Activated effector memory CD4-positive, alpha-beta T cell treated with Interleukin-2 at 50 U/mL for 16 hours (primary cell): ENCODE results near the gene EFHC2.
"Not testable (repeated sequence)": the region's sequence is repeated elsewhere in the genome, so short reads cannot be mapped to it uniquely, and the experiment has no call there.

Experiments used
- DNase-seq: peaks from one replicate; pipeline ENCODE4 v3.0.0-alpha.2; 2020

Gene EFHC2

DNA sequence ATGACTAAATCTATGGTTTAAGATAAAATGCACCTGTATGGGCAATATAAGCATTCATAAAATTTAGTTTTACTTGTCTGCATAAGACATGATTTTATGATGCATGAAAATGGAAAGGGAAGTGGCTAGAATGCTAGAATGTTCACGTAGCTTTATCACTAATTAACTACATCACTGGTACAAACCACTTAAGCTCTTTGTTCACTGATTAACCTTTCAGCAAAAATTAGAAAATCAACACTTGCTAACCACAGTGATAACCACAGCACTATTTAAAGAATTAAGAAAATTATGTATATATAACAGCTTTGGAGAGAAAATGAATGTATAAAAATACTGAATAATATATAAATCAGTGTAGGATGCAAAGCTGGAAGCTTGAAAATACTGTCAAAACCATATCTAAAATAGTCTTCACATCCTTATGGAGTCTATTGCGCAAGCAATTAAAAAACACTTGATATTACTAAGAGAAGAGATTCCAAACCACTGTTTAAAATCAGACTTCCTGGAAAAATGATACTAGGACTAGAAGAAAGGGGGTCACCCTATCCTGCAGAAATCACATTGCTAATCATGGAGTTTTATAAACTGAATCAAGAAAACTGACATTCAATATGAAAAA, 51.9 kb downstream of the EFHC2 start:
- no peak for DNase-seq

DNA sequence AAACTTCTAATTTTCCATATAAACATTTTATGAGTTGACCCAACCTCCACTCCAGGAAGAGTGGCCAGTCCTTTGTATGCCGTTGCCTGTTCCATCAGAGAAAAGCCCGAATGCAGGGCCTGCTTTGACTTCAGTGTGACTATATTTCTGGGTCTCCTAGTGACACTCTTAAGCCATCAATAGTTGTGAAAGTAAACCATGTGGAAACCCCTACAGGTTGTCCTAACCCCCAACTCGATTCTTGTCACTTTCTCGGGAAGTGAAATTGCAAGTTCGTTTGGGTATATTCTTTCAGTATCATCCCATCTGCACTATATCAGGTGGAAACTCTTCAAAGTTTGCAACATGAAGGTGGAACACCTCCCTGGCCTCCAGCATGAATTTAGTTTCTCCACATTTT, 52.8 kb downstream of the EFHC2 start:
- DNase-seq: no peak

DNA sequence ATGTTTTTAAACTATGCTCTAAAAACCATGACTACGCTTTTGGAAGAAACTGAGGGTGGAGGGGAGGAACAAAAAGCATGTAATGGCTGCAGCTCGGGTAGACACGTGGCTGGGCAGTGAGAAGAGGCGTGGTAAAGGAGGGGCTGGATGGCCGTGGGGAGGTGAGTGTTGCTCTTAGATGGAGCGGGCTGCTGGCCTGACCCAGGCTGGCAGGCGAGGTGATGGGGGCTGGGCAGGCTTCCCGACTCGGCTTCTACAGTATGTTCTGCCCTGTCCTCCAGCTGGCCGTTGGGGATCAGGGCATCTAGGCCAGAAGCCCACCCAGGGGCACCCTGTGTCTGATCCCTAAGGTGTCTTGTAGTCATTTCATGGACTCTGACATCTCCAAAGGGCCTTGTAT, 60.7 kb downstream of the EFHC2 start:
- no peak for DNase-seq

DNA sequence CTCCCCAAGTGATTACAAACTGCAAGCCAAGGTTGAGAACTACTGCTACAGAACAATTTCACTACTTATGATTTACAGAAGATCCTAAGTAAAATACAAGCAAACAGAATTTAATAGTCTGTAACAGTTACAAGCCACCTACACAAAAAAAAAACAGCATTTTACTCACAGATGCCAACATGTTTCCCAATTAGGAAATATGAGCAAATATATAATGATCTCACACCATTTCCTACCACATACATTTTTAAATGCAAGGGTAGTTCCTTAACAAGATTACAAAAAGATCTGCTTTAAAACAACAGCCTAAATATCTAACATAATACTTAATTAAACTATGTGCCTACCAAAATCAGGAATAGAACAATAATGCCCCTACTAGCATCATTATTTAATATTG, 63.4 kb downstream of the EFHC2 start:
- DNase-seq: no peak

DNA sequence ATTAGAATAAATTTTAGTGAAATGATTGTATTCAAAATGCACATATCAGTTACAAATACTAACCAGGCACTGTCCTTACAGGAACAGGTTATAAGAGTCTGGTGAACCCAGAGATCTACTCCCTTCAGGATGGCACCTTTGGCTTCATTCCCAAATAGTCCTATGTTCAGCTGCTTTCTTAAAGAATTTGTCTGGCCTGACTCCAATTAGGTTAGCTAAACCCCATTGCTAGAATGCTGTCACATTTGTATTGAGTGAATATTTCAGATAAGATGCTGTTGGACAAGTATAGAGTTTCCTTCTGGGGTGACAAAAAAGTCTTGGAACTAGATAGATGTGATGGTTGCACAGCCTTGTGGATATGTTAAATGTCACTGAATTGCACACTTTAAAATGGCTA, 69.4 kb downstream of the EFHC2 start:
- DNase-seq: no peak

DNA sequence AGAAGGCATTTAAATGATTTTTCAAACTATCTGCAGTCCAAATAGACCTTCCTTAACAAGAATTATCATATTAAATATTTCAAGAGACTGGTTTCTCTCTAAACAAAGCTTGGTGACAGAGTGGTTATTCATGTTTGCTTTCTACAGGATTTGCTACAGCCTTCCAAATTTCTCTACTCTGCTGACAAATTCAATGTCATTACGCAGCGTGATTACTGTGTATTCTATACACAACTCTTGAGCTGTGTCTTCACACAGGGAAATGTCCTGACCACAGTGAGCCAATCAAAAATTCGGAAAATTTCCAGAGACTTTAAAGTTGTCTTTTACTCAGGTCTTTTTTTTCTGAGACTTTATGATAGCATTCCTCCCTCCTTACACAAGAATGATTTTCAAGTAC, 75.6 kb downstream of the EFHC2 start:
- no peak for DNase-seq

DNA sequence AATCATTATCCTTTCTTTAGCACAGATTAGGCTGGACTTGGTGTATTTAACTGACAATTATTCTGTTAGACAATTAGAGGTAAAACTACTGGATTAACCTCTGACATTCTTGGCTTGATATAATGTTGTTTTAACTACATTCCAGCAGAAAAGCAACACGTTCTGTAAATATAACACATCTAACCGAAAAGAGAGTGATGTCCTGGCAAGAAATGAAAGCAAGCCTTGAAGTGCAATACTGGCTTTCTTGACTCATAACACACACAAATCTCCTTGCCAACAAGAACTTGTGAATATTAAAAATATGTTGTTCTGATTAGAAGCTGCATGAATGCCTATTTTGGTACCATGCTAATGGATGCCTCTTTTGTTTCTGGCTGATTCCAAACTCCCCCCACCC, 76.4 kb downstream of the EFHC2 start:
- DNase-seq: no peak

DNA sequence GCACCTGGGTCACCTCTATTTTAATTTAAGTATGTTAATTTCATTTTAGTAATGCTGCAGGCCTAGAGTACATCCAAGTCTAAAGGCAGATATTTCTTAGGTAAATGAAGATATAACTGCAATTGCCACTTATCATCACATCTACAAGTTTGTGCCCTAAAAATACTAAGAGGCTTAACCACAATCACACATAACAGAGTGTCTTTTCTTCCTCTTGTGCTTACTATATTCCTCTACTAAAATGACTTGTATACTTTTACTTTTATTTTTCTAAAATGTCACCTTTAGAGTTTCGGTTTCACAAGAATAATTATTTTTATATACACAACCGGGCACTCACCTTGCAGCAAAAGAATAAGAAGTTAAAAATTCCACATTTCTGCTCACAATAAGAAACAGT, 77.9 kb downstream of the EFHC2 start:
- DNase-seq: no peak

DNA sequence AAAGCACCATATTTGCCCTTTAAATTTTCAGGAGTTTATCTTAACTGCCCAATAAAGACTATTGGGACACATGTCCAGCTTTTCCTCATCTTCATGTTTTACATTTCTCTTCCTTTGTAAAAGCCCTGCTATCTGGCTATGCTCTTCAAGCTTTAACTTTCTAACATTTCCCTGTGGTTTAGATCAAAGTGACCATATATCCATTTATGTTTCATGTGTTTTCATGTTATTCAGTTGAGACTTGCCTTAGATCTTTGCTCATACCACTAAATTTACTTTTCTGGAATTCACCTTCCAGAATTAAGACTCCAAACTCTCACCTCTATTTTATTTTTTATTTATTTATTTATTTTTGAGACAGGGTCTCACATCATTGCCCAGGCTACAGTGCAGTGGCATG, 78.5 kb downstream of the EFHC2 start:
- DNase-seq: no peak

DNA sequence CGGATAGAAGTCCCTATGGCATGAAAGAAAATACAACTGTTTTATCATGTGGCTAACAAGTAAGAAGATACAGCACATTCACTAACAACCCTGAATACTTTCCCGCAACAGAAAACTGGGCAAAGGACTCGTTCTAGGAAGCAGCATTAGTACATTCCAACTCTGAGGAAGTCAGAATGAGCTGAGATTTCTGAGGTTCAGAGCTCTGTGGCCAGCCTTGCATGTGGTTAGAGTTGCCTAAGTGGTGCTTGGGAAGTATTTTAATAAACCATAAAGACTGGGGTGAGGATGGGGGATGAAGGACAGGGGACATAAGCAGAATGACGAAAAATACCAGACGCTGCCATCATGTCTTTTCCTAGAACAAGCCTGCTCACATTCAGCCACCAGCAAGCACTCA, 82.2 kb downstream of the EFHC2 start:
- DNase-seq: no peak

DNA sequence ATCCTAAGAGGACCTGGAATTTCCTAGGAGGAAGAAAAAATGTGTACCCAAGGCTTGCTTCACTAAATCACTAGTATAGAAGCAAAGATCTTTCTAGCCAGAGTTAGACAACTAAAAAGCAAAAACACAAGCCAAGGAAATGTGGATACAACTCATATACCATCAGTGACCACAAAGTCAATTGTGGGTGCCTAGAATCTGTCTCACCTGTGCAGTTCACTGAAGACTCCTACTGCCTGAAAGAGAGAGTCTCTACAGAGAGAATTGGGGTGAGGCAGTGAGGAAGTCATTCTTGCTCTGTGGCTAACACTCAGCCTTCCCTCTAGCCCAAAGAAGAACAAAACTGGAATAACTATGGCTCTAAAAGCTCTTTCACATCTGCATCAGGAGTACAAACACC, 82.9 kb downstream of the EFHC2 start:
- DNase-seq: no peak

DNA sequence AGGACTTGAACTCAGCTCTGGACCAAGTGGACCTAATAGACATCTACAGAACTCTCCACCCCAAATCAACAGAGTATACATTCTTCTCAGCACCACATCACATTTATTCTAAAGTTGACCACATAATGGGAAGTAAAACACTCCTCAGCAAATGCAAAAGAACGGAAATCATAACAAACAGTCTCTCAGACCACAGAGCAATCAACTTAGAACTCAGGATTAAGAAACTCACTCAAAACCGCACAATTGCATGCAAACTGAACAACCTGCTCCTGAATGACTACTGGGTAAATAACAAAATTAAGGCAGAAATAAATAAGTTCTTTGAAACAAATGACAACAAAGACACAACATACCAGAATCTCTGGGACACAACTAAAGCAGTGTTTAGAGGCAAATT, 87.7 kb downstream of the EFHC2 start:
- not testable (repeated sequence) for DNase-seq

DNA sequence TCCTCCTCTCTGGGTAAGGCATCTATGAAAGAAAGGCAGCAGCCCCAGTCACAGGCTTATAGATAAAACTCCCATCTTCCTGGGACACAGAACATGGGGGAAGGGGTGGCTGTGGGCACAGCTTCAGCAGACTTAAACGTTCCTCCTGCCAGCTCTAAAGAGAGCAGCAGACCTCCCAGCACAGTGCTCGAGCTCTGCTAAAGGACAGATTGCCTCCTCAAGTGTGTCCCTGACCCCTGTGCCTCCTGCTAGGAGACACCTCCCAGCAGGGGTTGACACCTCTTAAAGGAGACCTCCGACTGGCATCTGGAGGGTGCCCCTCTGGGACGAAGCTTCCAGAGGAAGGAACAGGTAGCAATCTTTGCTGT, 89.9 kb downstream of the EFHC2 start:
- no peak for DNase-seq

DNA sequence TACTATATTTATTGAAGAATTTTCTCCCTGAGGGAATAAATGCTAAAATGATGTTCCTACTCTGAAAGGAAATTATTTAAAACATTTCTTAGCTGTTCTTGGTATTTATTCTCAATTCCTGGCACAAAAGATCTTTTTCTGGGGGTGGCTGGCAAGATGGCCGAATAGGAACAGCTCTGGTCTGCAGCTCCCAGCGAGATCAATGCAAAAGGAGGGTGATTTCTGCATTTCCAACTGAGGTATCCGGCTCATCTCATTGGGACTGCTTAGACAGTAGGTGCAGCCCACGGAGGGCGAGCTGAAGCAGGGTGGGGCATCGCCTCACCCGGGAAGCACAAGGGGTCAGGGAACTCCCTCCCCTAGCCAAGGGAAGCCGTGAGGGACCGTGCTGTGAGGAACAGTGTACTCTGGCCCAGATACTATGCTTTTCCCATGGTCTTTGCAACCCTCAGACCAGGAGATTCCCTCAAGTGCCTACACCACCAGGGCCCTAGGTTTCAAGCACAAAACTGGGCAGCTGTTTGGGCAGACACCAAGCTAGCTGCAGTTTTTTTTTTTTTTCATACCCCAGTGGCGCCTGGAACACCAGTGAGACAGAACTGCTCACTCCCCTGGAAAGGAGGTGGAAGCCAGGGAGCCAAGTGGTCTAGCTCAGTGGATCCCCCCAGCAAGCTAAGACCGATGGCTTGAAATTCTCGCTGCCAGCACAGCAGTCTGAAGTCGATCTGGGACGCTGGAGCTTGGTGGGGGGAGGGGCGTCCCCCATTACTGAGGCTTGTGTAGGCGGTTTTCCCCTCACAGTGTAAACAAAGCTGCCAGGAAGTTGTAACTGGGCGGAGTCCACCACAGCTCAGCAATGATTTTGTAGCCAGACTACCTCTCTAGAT, 90.5 kb downstream of the EFHC2 start:
- peak; percentile 59 for DNase-seq

DNA sequence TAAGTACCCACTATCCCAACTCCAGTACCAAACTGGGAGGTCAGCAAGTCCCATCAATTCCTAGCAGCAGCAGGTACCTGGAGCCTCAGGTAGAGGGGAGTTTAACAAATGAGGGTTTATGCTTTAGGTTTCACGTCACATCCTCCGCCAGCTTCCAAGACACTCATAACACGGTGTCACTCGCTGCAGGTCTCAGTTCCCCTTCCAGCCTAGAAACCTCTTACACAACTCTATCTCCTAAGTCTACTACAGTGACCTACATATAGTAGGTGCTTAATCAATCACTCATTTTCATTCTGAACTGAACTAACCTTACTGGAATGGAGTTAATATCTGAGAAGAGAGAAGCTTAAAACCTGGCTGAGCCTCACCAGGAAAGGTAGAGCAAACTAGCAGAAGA, 96.0 kb downstream of the EFHC2 start:
- DNase-seq: no peak

DNA sequence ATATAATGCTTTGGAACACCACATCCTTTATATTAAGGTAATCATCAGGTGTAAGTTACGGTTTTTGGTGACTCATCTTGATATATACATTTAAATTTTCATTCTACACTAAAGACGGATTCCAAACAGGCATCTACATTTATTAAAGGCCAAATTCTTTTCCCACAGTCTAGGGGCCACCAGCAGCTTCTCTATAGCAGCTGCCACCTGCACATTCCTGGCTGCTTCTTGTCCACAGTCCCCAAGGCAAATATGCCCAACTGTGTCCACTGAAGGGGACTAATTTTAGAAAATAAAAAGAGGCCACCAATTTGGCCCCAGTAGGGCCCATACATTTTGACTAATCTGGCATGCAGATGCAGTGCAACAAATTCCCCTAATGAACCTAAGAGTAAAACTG, 96.6 kb downstream of the EFHC2 start:
- DNase-seq: no peak

DNA sequence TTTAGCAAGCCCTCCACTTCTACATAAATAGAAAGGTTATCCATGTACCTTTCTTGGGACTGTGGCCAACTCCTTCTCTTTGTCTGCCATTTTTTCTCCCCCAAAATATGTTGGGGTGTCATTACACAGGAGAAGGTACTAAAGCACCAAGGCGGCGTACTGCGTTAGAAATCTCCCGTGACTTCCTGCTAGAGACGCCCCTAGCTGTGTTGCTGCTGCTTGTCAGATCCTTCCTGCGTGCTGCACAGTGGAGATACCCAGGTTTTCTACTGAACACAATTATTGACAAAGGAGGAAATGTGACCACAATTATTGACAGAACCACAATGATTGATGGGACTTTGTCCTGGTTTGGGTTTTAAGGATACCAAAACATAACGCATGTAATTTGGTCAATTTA, 97.7 kb downstream of the EFHC2 start:
- DNase-seq: peak; percentile 13

DNA sequence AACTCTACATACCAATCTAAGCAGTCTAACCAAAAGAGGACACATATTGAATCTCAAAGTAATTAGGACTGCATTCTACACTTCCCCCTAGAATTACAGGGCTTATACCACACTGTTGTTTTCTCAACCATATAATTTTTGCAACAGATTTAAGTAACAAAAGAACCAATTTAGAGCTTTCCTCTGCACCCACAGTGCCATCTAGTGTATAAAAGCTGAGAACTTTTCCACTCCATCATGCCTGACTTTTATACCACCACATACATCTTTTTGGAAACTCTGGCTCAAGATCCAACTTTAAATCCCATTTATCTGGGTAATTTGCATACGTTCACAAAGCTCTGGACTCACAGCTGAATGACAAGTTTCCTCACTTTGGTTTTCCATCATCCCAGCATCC, 99.5 kb downstream of the EFHC2 start:
- no peak for DNase-seq

DNA sequence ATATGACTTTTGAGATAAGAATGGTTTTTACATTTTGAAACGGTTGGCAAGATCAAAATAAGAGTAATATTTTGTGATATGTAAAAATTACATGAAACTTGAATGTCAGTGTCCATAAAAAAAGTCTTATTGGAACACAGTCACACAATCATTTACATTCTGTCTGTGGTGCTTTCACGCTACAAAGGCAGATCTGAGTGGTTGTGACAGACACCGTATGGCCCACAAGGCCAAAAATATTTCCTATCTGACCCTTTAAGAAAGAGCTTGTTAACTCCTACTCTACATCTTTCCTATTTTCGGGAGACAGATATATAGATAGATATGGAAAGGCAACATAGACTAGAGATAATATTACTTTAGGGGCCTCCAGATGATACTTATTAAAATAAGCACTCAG, 101.9 kb downstream of the EFHC2 start:
- no peak for DNase-seq

DNA sequence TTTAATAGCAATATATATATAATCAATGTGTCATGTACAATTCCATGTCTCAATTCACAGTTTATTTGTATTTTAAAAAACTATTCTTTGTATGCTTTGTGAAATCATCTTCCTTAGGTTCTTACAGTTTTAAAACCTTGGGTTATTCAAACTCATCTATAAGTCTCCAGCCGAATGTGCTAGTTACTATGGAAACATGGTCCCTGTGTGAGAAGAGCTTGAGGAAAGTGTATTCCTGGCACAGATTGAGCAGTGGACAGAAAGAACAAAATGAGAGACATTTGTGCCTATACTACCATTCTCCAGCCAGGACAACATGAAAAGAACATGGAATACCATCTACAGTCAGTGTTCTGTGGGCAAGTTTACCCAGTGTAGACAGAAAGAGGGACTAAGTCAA, 103.4 kb downstream of the EFHC2 start:
- no peak for DNase-seq

DNA sequence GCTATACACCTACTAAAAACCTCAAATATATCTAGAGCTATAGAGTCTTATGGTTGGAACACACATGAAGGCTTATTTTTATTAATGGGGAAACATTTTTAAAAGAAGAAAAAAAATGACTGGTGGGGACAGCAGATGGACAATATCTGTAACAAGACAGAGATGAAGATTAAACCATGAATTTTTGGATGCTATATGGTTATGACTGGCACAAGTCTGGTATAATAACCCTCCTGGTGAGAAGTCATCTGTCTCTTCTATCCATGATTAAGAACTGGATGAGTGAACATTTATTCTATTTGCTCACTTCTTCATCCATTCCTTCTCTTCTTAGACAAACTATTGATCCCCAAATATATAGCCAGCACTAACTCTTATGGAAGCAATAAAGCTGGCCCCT, 104.4 kb downstream of the EFHC2 start:
- DNase-seq: no peak

DNA sequence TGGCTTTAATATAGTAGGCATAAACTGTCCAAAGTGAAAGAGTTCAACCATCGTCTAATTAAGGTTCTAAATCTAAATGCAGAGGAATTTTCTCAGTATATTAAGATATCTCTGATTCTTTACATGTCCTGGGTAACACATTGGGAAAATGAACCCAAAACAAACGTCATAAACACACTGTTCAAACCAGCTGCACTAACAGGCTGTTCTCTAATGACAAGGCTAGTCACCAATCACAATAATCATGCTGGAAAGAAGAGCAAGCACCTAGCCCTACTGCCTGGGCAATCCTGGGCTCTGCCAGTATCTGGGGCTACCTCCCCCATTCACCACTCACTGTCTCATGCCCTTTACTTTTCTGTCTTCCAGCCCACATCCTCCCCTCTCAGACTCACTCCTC, 107.9 kb downstream of the EFHC2 start:
- no peak for DNase-seq

DNA sequence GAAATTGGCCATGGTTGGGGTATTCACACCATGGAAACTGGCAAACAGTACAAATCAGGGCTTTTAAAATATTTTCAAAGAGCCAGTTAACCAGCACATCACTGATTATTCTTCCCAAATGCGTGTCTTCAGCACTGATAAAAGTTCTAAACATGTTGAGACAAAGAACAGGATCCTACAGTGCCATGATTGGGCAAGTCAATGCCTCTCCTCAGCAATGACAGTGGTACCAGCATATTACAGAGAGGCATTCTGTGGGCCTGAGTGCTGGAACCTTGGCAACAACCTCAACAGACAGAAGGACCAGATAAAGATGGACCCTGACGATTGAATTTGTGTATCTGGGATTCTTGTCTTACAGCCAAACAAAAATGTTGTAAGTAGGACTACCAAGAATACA, 108.9 kb downstream of the EFHC2 start:
- DNase-seq: no peak

DNA sequence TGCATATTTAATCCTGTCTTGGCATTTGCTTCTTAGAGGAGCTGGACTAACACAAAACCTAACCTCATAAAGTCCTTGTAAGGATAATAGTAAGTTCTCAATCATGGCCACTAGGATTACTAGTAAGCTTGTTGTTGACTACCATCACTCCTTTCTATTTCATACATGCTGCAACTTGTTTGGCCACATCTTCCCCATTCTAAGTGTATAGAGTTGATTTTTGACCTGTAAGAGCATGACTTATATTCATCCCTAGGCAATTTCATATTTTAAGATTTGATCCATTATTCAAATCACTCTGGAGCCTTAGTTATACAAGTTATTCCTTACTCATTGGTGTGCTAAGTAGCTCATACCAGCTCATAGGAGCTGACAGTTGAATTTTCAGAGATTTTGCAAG, 109.4 kb downstream of the EFHC2 start:
- no peak for DNase-seq

DNA sequence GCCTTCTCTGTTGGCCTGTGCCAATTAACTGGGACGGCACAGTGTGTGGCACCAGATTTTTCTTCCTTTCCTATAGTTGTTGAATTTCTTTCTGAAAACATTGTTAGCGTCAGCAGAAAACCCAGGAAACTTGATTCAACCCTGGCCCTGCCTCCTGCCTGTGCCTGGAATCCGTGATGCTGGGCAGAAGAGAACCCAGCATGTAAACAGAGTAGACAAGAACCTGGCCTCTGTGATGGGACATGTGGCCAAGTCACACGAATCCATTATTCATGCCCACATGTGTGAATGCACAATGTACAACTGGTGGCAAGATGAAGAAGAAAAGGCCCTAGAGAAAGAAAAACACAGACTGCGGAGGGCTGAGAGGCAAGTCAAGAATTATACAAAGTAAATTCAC, 111.4 kb downstream of the EFHC2 start:
- no peak for DNase-seq
